ENCODE results near the gene STXBP3.

The STXBP3 gene

GRCh38 chr1:108841703-108842102, 95.2 kb downstream of the STXBP3 start:
- no peak for DNase-seq
- 100% methylated on average over 1 of the region's 1 CpG for WGBS (ENCODE audit: insufficient coverage)
- Histone ChIP-seq H3K4me3 (ENCODE audit: control insufficient read depth in 1 of 7, extremely low read depth in 1 of 7, insufficient read depth in 4 of 7, low read depth in 2 of 7, low read length in 6 of 7) (no peak overlapping the region), H3K36me3 (ENCODE audit: control insufficient read depth in 4 of 4, insufficient read depth in 4 of 4, low read length in 3 of 4) (no peaks in the 10 kb centered on the region), H3K9me3 (ENCODE audit: control extremely low read depth in 1 of 5, control insufficient read depth in 4 of 5, insufficient read depth in 2 of 5, low read depth in 1 of 5, low read length in 4 of 5) (no peaks in the 10 kb centered on the region), H3K4me1 (ENCODE audit: control extremely low read depth in 1 of 4, control insufficient read depth in 4 of 4, insufficient read depth in 4 of 4, low read length in 3 of 4) (peaks cover 4 to 16% (median 8%) of the 10 kb centered on the region in 4 experiments), H3K27ac (ENCODE audit: insufficient read depth in 1 of 2, low read depth in 1 of 2, low read length in 2 of 2, poor library complexity in 1 of 2, severe bottlenecking in 2 of 2) (no peak overlapping the region), H3K27me3 (replicated peaks in 2 of 5; ENCODE audit: control insufficient read depth in 4 of 5, insufficient read depth in 5 of 5, low read length in 4 of 5) (no peaks in the 10 kb centered on the region)
- POLR2A ChIA-PET, result no interaction called here
- CTCF ChIA-PET, result interaction anchor here (1.0 to 18.2 kb wide), 4 partner anchors 10 to 54 kb away, joined by 3 to 244 read pairs (median 9); no protein-coding TSS in a partner anchor

GRCh38 chr1:108842525-108843181, 96.2 kb downstream of the STXBP3 start:
- H3K27ac ChIP-seq (ENCODE audit: insufficient read depth in 1 of 2, low read depth in 1 of 2, low read length in 2 of 2, poor library complexity in 1 of 2, severe bottlenecking in 2 of 2), result no peak overlapping the region
- no peaks in the 10 kb centered on the region for H3K9me3 ChIP-seq (ENCODE audit: control extremely low read depth in 1 of 5, control insufficient read depth in 4 of 5, insufficient read depth in 2 of 5, low read depth in 1 of 5, low read length in 4 of 5)
- no peak for DNase-seq
- ChIA-PET CTCF (interaction anchor here (1.0 to 18.2 kb wide), 5 partner anchors 9 to 53 kb away, joined by 3 to 244 read pairs (median 3); no protein-coding TSS in a partner anchor), POLR2A (interaction anchor here (1.0 to 1.3 kb wide), 2 partner anchors 9 to 23 kb away, joined by 3 read pairs; no protein-coding TSS in a partner anchor)
- no peaks in the 10 kb centered on the region for H3K27me3 ChIP-seq (replicated peaks in 2 of 5; ENCODE audit: control insufficient read depth in 4 of 5, insufficient read depth in 5 of 5, low read length in 4 of 5)
- H3K36me3 ChIP-seq (ENCODE audit: control insufficient read depth in 4 of 4, insufficient read depth in 4 of 4, low read length in 3 of 4), result no peaks in the 10 kb centered on the region
- no peak overlapping the region for H3K4me3 ChIP-seq (ENCODE audit: control insufficient read depth in 1 of 7, extremely low read depth in 1 of 7, insufficient read depth in 4 of 7, low read depth in 2 of 7, low read length in 6 of 7)
- WGBS (ENCODE audit: insufficient coverage), result 100% methylated on average over 2 of the region's 3 CpGs
- peaks cover 5 to 21% (median 8%) of the 10 kb centered on the region in 4 experiments for H3K4me1 ChIP-seq (ENCODE audit: control extremely low read depth in 1 of 4, control insufficient read depth in 4 of 4, insufficient read depth in 4 of 4, low read length in 3 of 4)

GRCh38 chr1:108843390-108844137, 97.1 kb downstream of the STXBP3 start:
- WGBS (ENCODE audit: insufficient coverage), result 86% methylated on average over 1 of the region's 3 CpGs
- no peak for DNase-seq
- Histone ChIP-seq H3K9me3 (ENCODE audit: control extremely low read depth in 1 of 5, control insufficient read depth in 4 of 5, insufficient read depth in 2 of 5, low read depth in 1 of 5, low read length in 4 of 5) (no peaks in the 10 kb centered on the region), H3K27me3 (replicated peaks in 2 of 5; ENCODE audit: control insufficient read depth in 4 of 5, insufficient read depth in 5 of 5, low read length in 4 of 5) (no peaks in the 10 kb centered on the region), H3K27ac (ENCODE audit: insufficient read depth in 1 of 2, low read depth in 1 of 2, low read length in 2 of 2, poor library complexity in 1 of 2, severe bottlenecking in 2 of 2) (no peak overlapping the region), H3K36me3 (ENCODE audit: control insufficient read depth in 4 of 4, insufficient read depth in 4 of 4, low read length in 3 of 4) (no peaks in the 10 kb centered on the region), H3K4me3 (ENCODE audit: control insufficient read depth in 1 of 7, extremely low read depth in 1 of 7, insufficient read depth in 4 of 7, low read depth in 2 of 7, low read length in 6 of 7) (no peak overlapping the region), H3K4me1 (ENCODE audit: control extremely low read depth in 1 of 4, control insufficient read depth in 4 of 4, insufficient read depth in 4 of 4, low read length in 3 of 4) (peaks cover 8 to 30% (median 11%) of the 10 kb centered on the region in 4 experiments)
- ChIA-PET POLR2A (interaction anchor here (0.9 to 1.3 kb wide), 3 partner anchors 9 to 46 kb away, joined by 3 read pairs; no protein-coding TSS in a partner anchor), CTCF (interaction anchor here (1.5 to 18.2 kb wide), 4 partner anchors 8 to 37 kb away, joined by 3 to 244 read pairs (median 10); no protein-coding TSS in a partner anchor)

GRCh38 chr1:108845446-108845845, 99.0 kb downstream of the STXBP3 start:
- Histone ChIP-seq H3K36me3 (ENCODE audit: control insufficient read depth in 4 of 4, insufficient read depth in 4 of 4, low read length in 3 of 4) (no peaks in the 10 kb centered on the region), H3K27me3 (replicated peaks in 2 of 5; ENCODE audit: control insufficient read depth in 4 of 5, insufficient read depth in 5 of 5, low read length in 4 of 5) (no peaks in the 10 kb centered on the region), H3K4me3 (ENCODE audit: control insufficient read depth in 1 of 7, extremely low read depth in 1 of 7, insufficient read depth in 4 of 7, low read depth in 2 of 7, low read length in 6 of 7) (no peak overlapping the region), H3K9me3 (ENCODE audit: control extremely low read depth in 1 of 5, control insufficient read depth in 4 of 5, insufficient read depth in 2 of 5, low read depth in 1 of 5, low read length in 4 of 5) (no peaks in the 10 kb centered on the region), H3K27ac (ENCODE audit: insufficient read depth in 1 of 2, low read depth in 1 of 2, low read length in 2 of 2, poor library complexity in 1 of 2, severe bottlenecking in 2 of 2) (no peak overlapping the region), H3K4me1 (ENCODE audit: control extremely low read depth in 1 of 4, control insufficient read depth in 4 of 4, insufficient read depth in 4 of 4, low read length in 3 of 4) (peaks cover 9 to 49% (median 21%) of the 10 kb centered on the region in 4 experiments)
- ChIA-PET CTCF (interaction anchor here (1.1 to 18.2 kb wide), 3 partner anchors 15 to 38 kb away, joined by 3 to 244 read pairs (median 7); no protein-coding TSS in a partner anchor), POLR2A (no interaction called here)
- 100% methylated on average over 2 of the region's 4 CpGs for WGBS (ENCODE audit: insufficient coverage)
- no peak for DNase-seq

- no peaks in the 10 kb centered on the region for H3K36me3 ChIP-seq (ENCODE audit: control insufficient read depth in 4 of 4, insufficient read depth in 4 of 4, low read length in 3 of 4)
- no peak overlapping the region for H3K27ac ChIP-seq (ENCODE audit: insufficient read depth in 1 of 2, low read depth in 1 of 2, low read length in 2 of 2, poor library complexity in 1 of 2, severe bottlenecking in 2 of 2)
- ChIA-PET POLR2A (interaction anchor here (0.7 kb wide), 1 partner anchor 521 kb away, joined by 3 read pairs; no protein-coding TSS in a partner anchor), CTCF (interaction anchor here (0.9 to 18.2 kb wide), 6 partner anchors 16 to 51 kb away, joined by 3 to 244 read pairs (median 4); no protein-coding TSS in a partner anchor)
- H3K27me3 ChIP-seq (replicated peaks in 2 of 5; ENCODE audit: control insufficient read depth in 4 of 5, insufficient read depth in 5 of 5, low read length in 4 of 5), result no peaks in the 10 kb centered on the region
- H3K9me3 ChIP-seq (ENCODE audit: control extremely low read depth in 1 of 5, control insufficient read depth in 4 of 5, insufficient read depth in 2 of 5, low read depth in 1 of 5, low read length in 4 of 5), result no peaks in the 10 kb centered on the region
- no peak overlapping the region for H3K4me3 ChIP-seq (ENCODE audit: control insufficient read depth in 1 of 7, extremely low read depth in 1 of 7, insufficient read depth in 4 of 7, low read depth in 2 of 7, low read length in 6 of 7)
- peaks cover 9 to 53% (median 27%) of the 10 kb centered on the region in 4 experiments for H3K4me1 ChIP-seq (ENCODE audit: control extremely low read depth in 1 of 4, control insufficient read depth in 4 of 4, insufficient read depth in 4 of 4, low read length in 3 of 4)
- no peak for DNase-seq
- 95% methylated on average over 5 of the region's 6 CpGs for WGBS (ENCODE audit: insufficient coverage)
Observed at GRCh38 chr1:108845991-108846390, 99.5 kb downstream of the STXBP3 start.

- no peaks in the 10 kb centered on the region for H3K9me3 ChIP-seq (ENCODE audit: control extremely low read depth in 1 of 5, control insufficient read depth in 4 of 5, insufficient read depth in 2 of 5, low read depth in 1 of 5, low read length in 4 of 5)
- ChIA-PET POLR2A (no interaction called here), CTCF (interaction anchor here (1.5 to 18.2 kb wide), 2 partner anchors 17 to 49 kb away, joined by 4 to 244 read pairs; no protein-coding TSS in a partner anchor)
- no peaks in the 10 kb centered on the region for H3K27me3 ChIP-seq (replicated peaks in 2 of 5; ENCODE audit: control insufficient read depth in 4 of 5, insufficient read depth in 5 of 5, low read length in 4 of 5)
- 44% methylated on average over 1 of the region's 1 CpG for WGBS (ENCODE audit: insufficient coverage)
- peaks cover 22 to 66% (median 42%) of the 10 kb centered on the region in 4 experiments for H3K4me1 ChIP-seq (ENCODE audit: control extremely low read depth in 1 of 4, control insufficient read depth in 4 of 4, insufficient read depth in 4 of 4, low read length in 3 of 4)
- H3K4me3 ChIP-seq (ENCODE audit: control insufficient read depth in 1 of 7, extremely low read depth in 1 of 7, insufficient read depth in 4 of 7, low read depth in 2 of 7, low read length in 6 of 7), result no peak overlapping the region
- H3K27ac ChIP-seq (ENCODE audit: insufficient read depth in 1 of 2, low read depth in 1 of 2, low read length in 2 of 2, poor library complexity in 1 of 2, severe bottlenecking in 2 of 2), result no peak overlapping the region
- DNase-seq, result no peak
- no peaks in the 10 kb centered on the region for H3K36me3 ChIP-seq (ENCODE audit: control insufficient read depth in 4 of 4, insufficient read depth in 4 of 4, low read length in 3 of 4)
Observed at GRCh38 chr1:108847494-108847893, 101.0 kb downstream of the STXBP3 start.
